ENCODE results near the gene SHH. TPM values are rescaled to one million over a fixed set of nuclear protein-coding genes. Genes with fewer than 3 reads are reported as not detected.

Gene SHH
- total RNA-seq, 6 experiments from 2014 or later = 6.8 to 18.6 (median 12.4) TPM

GRCh38 chr7:155809332-155809946 lies 2.8 kb downstream of the SHH start:
- Histone ChIP-seq H3K27me3 (no peaks in the 10 kb centered on the region), H3K36me3 (no peaks in the 10 kb centered on the region), H3K4me1 (peaks cover 0 to 43% (median 6%) of the 10 kb centered on the region in 4 donors), H3K27ac (peak overlapping the region; percentile 86 to 100 (median 99)), H3K4me3 (peak overlapping the region; percentile 66 to 78 (median 77)), H3K9me3 (no peaks in the 10 kb centered on the region)
- TF ChIP-seq, protein P1, sequence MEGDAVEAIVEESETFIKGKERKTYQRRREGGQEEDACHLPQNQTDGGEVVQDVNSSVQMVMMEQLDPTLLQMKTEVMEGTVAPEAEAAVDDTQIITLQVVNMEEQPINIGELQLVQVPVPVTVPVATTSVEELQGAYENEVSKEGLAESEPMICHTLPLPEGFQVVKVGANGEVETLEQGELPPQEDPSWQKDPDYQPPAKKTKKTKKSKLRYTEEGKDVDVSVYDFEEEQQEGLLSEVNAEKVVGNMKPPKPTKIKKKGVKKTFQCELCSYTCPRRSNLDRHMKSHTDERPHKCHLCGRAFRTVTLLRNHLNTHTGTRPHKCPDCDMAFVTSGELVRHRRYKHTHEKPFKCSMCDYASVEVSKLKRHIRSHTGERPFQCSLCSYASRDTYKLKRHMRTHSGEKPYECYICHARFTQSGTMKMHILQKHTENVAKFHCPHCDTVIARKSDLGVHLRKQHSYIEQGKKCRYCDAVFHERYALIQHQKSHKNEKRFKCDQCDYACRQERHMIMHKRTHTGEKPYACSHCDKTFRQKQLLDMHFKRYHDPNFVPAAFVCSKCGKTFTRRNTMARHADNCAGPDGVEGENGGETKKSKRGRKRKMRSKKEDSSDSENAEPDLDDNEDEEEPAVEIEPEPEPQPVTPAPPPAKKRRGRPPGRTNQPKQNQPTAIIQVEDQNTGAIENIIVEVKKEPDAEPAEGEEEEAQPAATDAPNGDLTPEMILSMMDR (IDR thresholded peaks at IDR 0.05) = no peak
- no peak for TF ChIP-seq POLR2A (IDR thresholded peaks at IDR 0.05)
- intact Hi-C loops (cut with DNase I) = no loop called here
- DNase-seq (no peak), ATAC-seq (peak; percentile 40 to 57 (median 50))
- under 1% methylated on average over 9 of the region's 43 CpGs for WGBS (ENCODE audit: insufficient coverage, low coverage, low lambda C conversion rate, missing lambda C conversion rate)

GRCh38 chr7:155808549-155809331 lies 3.5 kb downstream of the SHH start:
- Histone ChIP-seq H3K9me3 (no peaks in the 10 kb centered on the region), H3K27me3 (no peaks in the 10 kb centered on the region), H3K4me1 (peaks cover 0 to 43% (median 6%) of the 10 kb centered on the region in 4 donors), H3K27ac (peak overlapping the region; percentile 86 to 100 (median 99)), H3K4me3 (peak overlapping the region; percentile 66 to 78 (median 77)), H3K36me3 (no peaks in the 10 kb centered on the region)
- DNase-seq (peak; percentile 73 to 86 (median 82)), ATAC-seq (peak; percentile 63 to 73 (median 70))
- TF ChIP-seq, protein P1 (IDR thresholded peaks at IDR 0.05) = no peak
- peak; percentile 93 for TF ChIP-seq POLR2A (IDR thresholded peaks at IDR 0.05)
- 0% methylated on average over 3 of the region's 64 CpGs for WGBS (ENCODE audit: insufficient coverage, low coverage, low lambda C conversion rate, missing lambda C conversion rate)
- intact Hi-C loops (cut with DNase I) = no loop called here

- under 1% methylated on average over 19 of the region's 33 CpGs for WGBS (ENCODE audit: insufficient coverage, low coverage, low lambda C conversion rate, missing lambda C conversion rate)
- DNase-seq = peak; percentile 79 to 88 (median 87)
- H3K9me3 ChIP-seq = no peaks in the 10 kb centered on the region
- peak overlapping the region; percentile 66 to 78 (median 77) for H3K4me3 ChIP-seq
- H3K27me3 ChIP-seq = no peaks in the 10 kb centered on the region
- H3K27ac ChIP-seq = peak overlapping the region; percentile 86 to 100 (median 99)
- intact Hi-C loops (cut with DNase I) = no loop called here
- ATAC-seq = peak; percentile 59 to 70 (median 60)
- no peaks in the 10 kb centered on the region for H3K36me3 ChIP-seq
- peaks cover 0 to 37% (median 6%) of the 10 kb centered on the region in 4 donors for H3K4me1 ChIP-seq
- TF ChIP-seq POLR2A (IDR thresholded peaks at IDR 0.05) = no peak
- TF ChIP-seq, protein P1 (IDR thresholded peaks at IDR 0.05) = no peak
These were observed 4.3 kb downstream of the SHH start for GRCh38 chr7:155807789-155808548.

DNA sequence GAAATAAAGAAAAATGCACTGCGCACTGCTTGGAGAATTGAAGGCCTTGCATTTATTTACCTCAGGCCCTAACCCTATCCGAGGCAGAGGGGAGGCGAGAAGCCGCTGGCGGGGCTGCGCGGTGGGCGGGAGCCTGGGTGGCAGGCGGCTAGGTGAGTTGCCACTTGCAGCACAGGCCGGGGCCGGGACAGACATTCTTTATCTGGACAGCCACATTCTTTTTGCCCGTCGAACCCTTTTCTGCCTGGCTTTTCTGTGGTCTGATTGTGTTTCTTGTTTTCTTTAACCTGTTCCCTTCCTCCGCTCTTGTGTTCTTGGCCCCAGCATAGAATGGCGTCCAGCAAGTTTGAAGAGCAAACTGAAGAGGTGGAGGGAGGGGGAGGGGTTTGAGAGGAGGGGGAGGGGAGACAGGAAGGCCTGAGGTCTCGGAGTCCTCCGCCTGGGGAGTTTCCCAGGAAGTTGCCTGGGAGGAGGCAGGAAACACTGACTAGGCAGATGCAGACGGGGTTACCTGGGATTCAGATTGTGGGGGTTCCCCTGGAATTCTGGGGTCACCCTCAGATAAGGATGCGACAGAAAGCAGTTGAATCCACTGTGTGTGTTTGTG lies 5.1 kb downstream of the SHH start:
- 30% methylated on average over 8 of the region's 19 CpGs for WGBS (ENCODE audit: insufficient coverage, low coverage, low lambda C conversion rate, missing lambda C conversion rate)
- Histone ChIP-seq H3K27ac (peak overlapping the region in 2 of 3 donors; percentile 24 to 100), H3K27me3 (no peaks in the 10 kb centered on the region), H3K4me1 (peaks cover 0 to 29% (median 5%) of the 10 kb centered on the region in 4 donors), H3K36me3 (no peaks in the 10 kb centered on the region), H3K4me3 (peak overlapping the region in 2 of 3 donors; percentile 77 to 78), H3K9me3 (no peaks in the 10 kb centered on the region)
- no peak for ATAC-seq
- TF ChIP-seq, protein P1 (IDR thresholded peaks at IDR 0.05) = no peak
- intact Hi-C loops (cut with DNase I) = no loop called here
- DNase-seq = peak in 1 of 3 donors; percentile 51
